Skeletal muscle satellite cell (primary cell): ENCODE measurements around the gene NUCB2.
"Not testable (repeated sequence)": the region's sequence is repeated elsewhere in the genome, so short reads cannot be mapped to it uniquely, and the experiment has no call there.

Source experiments
- H3K27me3 ChIP-seq: 2 replicates; pipeline ENCODE4 v1.7.0; 2013; ENCODE audit warnings: low read length; ENCODE audit not compliant: control insufficient read depth, insufficient read depth
- H3K36me3 ChIP-seq: 2 replicates; pipeline ENCODE4 v1.7.0; 2013; ENCODE audit warnings: mild to moderate bottlenecking, control low read depth, low read length; ENCODE audit not compliant: insufficient read depth
- H3K4me1 ChIP-seq: 2 replicates; pipeline ENCODE4 v1.7.0; 2013; ENCODE audit warnings: low read length; ENCODE audit not compliant: control insufficient read depth, insufficient read depth
- H3K4me2 ChIP-seq: 2 replicates; pipeline ENCODE4 v1.7.0; 2013; ENCODE audit warnings: mild to moderate bottlenecking, low read length
- H3K4me3 ChIP-seq: 2 replicates; pipeline ENCODE4 v1.7.0; 2013; ENCODE audit warnings: low read length
- H3K9ac ChIP-seq: 2 replicates; pipeline ENCODE4 v1.7.0; 2013; ENCODE audit warnings: mild to moderate bottlenecking, low read depth, low read length, moderate library complexity
- H3K9me3 ChIP-seq: replicated peaks from 2 replicates; pipeline ENCODE4 v1.7.0; 2013; ENCODE audit warnings: mild to moderate bottlenecking, control low read depth, low read length

The NUCB2 gene

GRCh38 chr11:17250561-17251350 lies 25.8 kb upstream of the NUCB2 start:
- no peaks in the 10 kb centered on the region for H3K36me3 ChIP-seq
- no peak overlapping the region for H3K4me3 ChIP-seq
- no peaks in the 10 kb centered on the region for H3K9me3 ChIP-seq
- H3K9ac ChIP-seq: no peak overlapping the region
- H3K27me3 ChIP-seq: no peaks in the 10 kb centered on the region
- no peaks in the 10 kb centered on the region for H3K4me1 ChIP-seq
- H3K4me2 ChIP-seq: no peak overlapping the region

- Histone ChIP-seq H3K4me2 (no peak overlapping the region), H3K4me1 (peaks cover 12% of the 10 kb centered on the region)
Observed at GRCh38 chr11:17252704-17253103, 23.8 kb upstream of the NUCB2 start.

GRCh38 chr11:17256512-17256911 lies 20.0 kb upstream of the NUCB2 start:
- Histone ChIP-seq H3K4me1 (peaks cover 19% of the 10 kb centered on the region), H3K36me3 (no peaks in the 10 kb centered on the region), H3K4me3 (peak overlapping the region; percentile 34), H3K4me2 (peak overlapping the region; percentile 58), H3K27me3 (no peaks in the 10 kb centered on the region), H3K9ac (peak overlapping the region; percentile 59), H3K9me3 (no peaks in the 10 kb centered on the region)

More at GRCh38 chr11:17252704-17253103, 23.8 kb upstream of the NUCB2 start:
- no peak overlapping the region for H3K9ac ChIP-seq
- no peaks in the 10 kb centered on the region for H3K27me3 ChIP-seq
- H3K36me3 ChIP-seq: no peaks in the 10 kb centered on the region
- no peaks in the 10 kb centered on the region for H3K9me3 ChIP-seq
- no peak overlapping the region for H3K4me3 ChIP-seq

GRCh38 chr11:17257196-17257595 lies 19.3 kb upstream of the NUCB2 start:
- H3K4me3 ChIP-seq: peak overlapping the region; percentile 34

GRCh38 chr11:17258670-17259069 lies 17.9 kb upstream of the NUCB2 start:
- Histone ChIP-seq H3K4me1 (peaks cover 21% of the 10 kb centered on the region), H3K9me3 (no peaks in the 10 kb centered on the region), H3K9ac (no peak overlapping the region), H3K27me3 (no peaks in the 10 kb centered on the region), H3K4me2 (no peak overlapping the region), H3K36me3 (no peaks in the 10 kb centered on the region), H3K4me3 (no peak overlapping the region)

More at GRCh38 chr11:17257196-17257595, 19.3 kb upstream of the NUCB2 start:
- Histone ChIP-seq H3K36me3 (no peaks in the 10 kb centered on the region), H3K27me3 (no peaks in the 10 kb centered on the region), H3K9ac (peak overlapping the region; percentile 59), H3K4me1 (peaks cover 19% of the 10 kb centered on the region), H3K9me3 (no peaks in the 10 kb centered on the region), H3K4me2 (peak overlapping the region; percentile 58)

- Histone ChIP-seq H3K36me3 (no peaks in the 10 kb centered on the region), H3K4me1 (peaks cover 26% of the 10 kb centered on the region), H3K9ac (no peak overlapping the region), H3K27me3 (no peaks in the 10 kb centered on the region), H3K4me3 (no peak overlapping the region), H3K4me2 (no peak overlapping the region), H3K9me3 (no peaks in the 10 kb centered on the region)
Observed at GRCh38 chr11:17259519-17259918, 17.0 kb upstream of the NUCB2 start.

GRCh38 chr11:17260020-17260419 lies 16.5 kb upstream of the NUCB2 start:
- H3K36me3 ChIP-seq: no peaks in the 10 kb centered on the region
- H3K4me2 ChIP-seq: no peak overlapping the region
- H3K4me1 ChIP-seq: peaks cover 26% of the 10 kb centered on the region
- no peak overlapping the region for H3K4me3 ChIP-seq
- H3K27me3 ChIP-seq: no peaks in the 10 kb centered on the region
- no peak overlapping the region for H3K9ac ChIP-seq
- no peaks in the 10 kb centered on the region for H3K9me3 ChIP-seq

- H3K9me3 ChIP-seq: no peaks in the 10 kb centered on the region
- H3K9ac ChIP-seq: no peak overlapping the region
- peaks cover 11% of the 10 kb centered on the region for H3K4me1 ChIP-seq
- no peaks in the 10 kb centered on the region for H3K27me3 ChIP-seq
- H3K4me2 ChIP-seq: peak overlapping the region; percentile 22
- H3K36me3 ChIP-seq: no peaks in the 10 kb centered on the region
- H3K4me3 ChIP-seq: no peak overlapping the region
Observed at GRCh38 chr11:17263769-17264168, 12.8 kb upstream of the NUCB2 start.

GRCh38 chr11:17266781-17267180 lies 9.8 kb upstream of the NUCB2 start:
- Histone ChIP-seq H3K9ac (no peak overlapping the region), H3K9me3 (no peaks in the 10 kb centered on the region), H3K4me1 (peaks cover 11% of the 10 kb centered on the region), H3K4me2 (no peak overlapping the region), H3K27me3 (no peaks in the 10 kb centered on the region), H3K36me3 (no peaks in the 10 kb centered on the region), H3K4me3 (no peak overlapping the region)

- H3K4me2 ChIP-seq: no peak overlapping the region
- no peaks in the 10 kb centered on the region for H3K9me3 ChIP-seq
- H3K36me3 ChIP-seq: no peaks in the 10 kb centered on the region
- no peak overlapping the region for H3K9ac ChIP-seq
- H3K4me1 ChIP-seq: peaks cover 11% of the 10 kb centered on the region
- H3K27me3 ChIP-seq: no peaks in the 10 kb centered on the region
- H3K4me3 ChIP-seq: no peak overlapping the region
Observed at GRCh38 chr11:17267576-17267975, 9.0 kb upstream of the NUCB2 start.

GRCh38 chr11:17268500-17268899 lies 8.0 kb upstream of the NUCB2 start:
- H3K9me3 ChIP-seq, H3K4me3 ChIP-seq, H3K36me3 ChIP-seq, H3K4me2 ChIP-seq, H3K9ac ChIP-seq, H3K27me3 ChIP-seq: not testable (repeated sequence)
- H3K4me1 ChIP-seq: peaks cover 11% of the 10 kb centered on the region

- Histone ChIP-seq H3K9me3 (no peaks in the 10 kb centered on the region), H3K4me3 (no peak overlapping the region), H3K4me2 (no peak overlapping the region), H3K36me3 (no peaks in the 10 kb centered on the region), H3K27me3 (no peaks in the 10 kb centered on the region), H3K4me1 (peaks cover 8% of the 10 kb centered on the region), H3K9ac (no peak overlapping the region)
Observed at GRCh38 chr11:17268902-17269301, 7.6 kb upstream of the NUCB2 start.
